GM12878 (cell line): Measurements from ENCODE around the gene EPHB1. TPM values are rescaled to one million over a fixed set of nuclear protein-coding genes. Genes with fewer than 3 reads are reported as not detected.

Experiments used
- ATAC-seq: fragments of 200-7000 bp; cut with Tn5 transposase; 3 replicates; pipeline ENCODE4 v1.9.1; 2020; ENCODE audit warnings: mild to moderate bottlenecking, moderate library complexity
- BruUV-seq: library from RNA; stranded (reverse); fragments of 400-500 nt; replicated peaks from 2 replicates; lab custom pipeline; 2021; lab: Mats Ljungman, UMichigan
- CTCF ChIA-PET: fragments of 300-600 bp; sonication (Branson Sonifier 250); formaldehyde crosslinking; extraction: SDS; loops from one replicate; lab custom pipeline; 2021; ENCODE audit warnings: inconsistent platforms; lab: Yijun Ruan, JAX
- POLR2A ChIA-PET: fragments of 350-600 bp; formaldehyde crosslinking; extraction: SDS; loops from one replicate; lab custom pipeline; 2021; ENCODE audit warnings: inconsistent platforms; lab: Charles Lee
- RAD21 ChIA-PET: fragments of 300-600 bp; sonication (Branson Sonifier 250); formaldehyde crosslinking; loops from one replicate; lab custom pipeline; 2023; ENCODE audit warnings: antibody characterized with exemption; ENCODE audit not compliant: unreplicated experiment; lab: Charles Lee
- SMC1A ChIA-PET: fragments of 300-600 bp; sonication (Branson Sonifier 250); formaldehyde crosslinking; loops from one replicate; lab custom pipeline; 2023; ENCODE audit not compliant: unreplicated experiment, uncharacterized antibody; lab: Charles Lee
- DNase-seq: peaks from one replicate; pipeline ENCODE4 v3.0.0-alpha.2; 2011; ENCODE audit warnings: low read depth, low spot score
- FAIRE-seq: peaks from 3 replicates; lab custom pipeline; 2011; peaks lifted over from hg19 to GRCh38; lab: Jason Lieb, UNC
- H2AFZ ChIP-seq: 2 replicates; pipeline ENCODE4 v1.6.0; 2011; ENCODE audit warnings: low read depth, low read length, control low read depth; ENCODE audit not compliant: control insufficient read depth
- H3K27ac ChIP-seq: 2 replicates; pipeline ENCODE4 v1.5.1; 2011; ENCODE audit warnings: control low read depth; ENCODE audit not compliant: control insufficient read depth, insufficient read depth
- H3K27me3 ChIP-seq, 2 experiments: replicated peaks in 1 of 2; 2 replicates each; pipeline versions ENCODE4 v1.6.0 to v1.6.1; 2011; ENCODE audit warnings: low read length in 1 of 2; ENCODE audit not compliant: control insufficient read depth in 2 of 2, insufficient read depth in 2 of 2
- H3K36me3 ChIP-seq, 2 experiments: 2 replicates each; pipeline ENCODE4 v1.5.1; 2011; ENCODE audit warnings: low read length in 1 of 2; ENCODE audit not compliant: control insufficient read depth in 2 of 2, insufficient read depth in 2 of 2
- H3K4me1 ChIP-seq: 2 replicates; pipeline ENCODE4 v1.6.1; 2011; ENCODE audit warnings: mild to moderate bottlenecking, low read length, moderate library complexity, mixed read lengths; ENCODE audit not compliant: control insufficient read depth, insufficient read depth
- H3K4me2 ChIP-seq: 2 replicates; pipeline ENCODE4 v1.6.0; 2011; ENCODE audit warnings: control low read depth; ENCODE audit not compliant: control insufficient read depth, insufficient read depth
- H3K4me3 ChIP-seq: fragments of 200-600 bp; sonication (generic); 2 replicates; pipeline ENCODE4 v1.5.1; 2016
- H3K79me2 ChIP-seq: 2 replicates; pipeline ENCODE4 v1.6.0; 2011; ENCODE audit warnings: low read length; ENCODE audit not compliant: control insufficient read depth, insufficient read depth
- H3K9ac ChIP-seq: 2 replicates; pipeline ENCODE4 v1.8.0; 2011; ENCODE audit warnings: low read length, control low read depth, mixed read lengths; ENCODE audit not compliant: control insufficient read depth, insufficient read depth
- H3K9me3 ChIP-seq: replicated peaks from 3 replicates; pipeline ENCODE4 v1.5.1; 2011; ENCODE audit warnings: mild to moderate bottlenecking, low read length; ENCODE audit not compliant: control insufficient read depth, insufficient read depth
- H4K20me1 ChIP-seq: 2 replicates; pipeline ENCODE4 v1.6.0; 2011; ENCODE audit not compliant: control insufficient read depth, insufficient read depth
- BCLAF1 ChIP-seq: fragments of 450-650 bp; IDR thresholded peaks from 2 replicates; pipeline ENCODE4 v1.6.1; 2017; ENCODE audit warnings: antibody characterized with exemption, mild to moderate bottlenecking, moderate library complexity
- EED ChIP-seq: sonication (generic); IDR thresholded peaks from 2 replicates; pipeline ENCODE4 v1.6.1; 2016; ENCODE audit warnings: antibody characterized with exemption, low read depth
- IKZF2 ChIP-seq, 2 experiments: fragments of 450-650 bp; IDR thresholded peaks; 2 replicates each; pipeline ENCODE4 v1.6.1; 2017; ENCODE audit warnings: mild to moderate bottlenecking in 2 of 2, moderate library complexity in 2 of 2
- KLF5 ChIP-seq: fragments of 450-650 bp; IDR thresholded peaks from 2 replicates; pipeline ENCODE4 v1.6.1; 2014; ENCODE audit warnings: mild to moderate bottlenecking; ENCODE audit not compliant: partially characterized antibody
- LARP7 ChIP-seq: fragments of 450-650 bp; IDR thresholded peaks from 2 replicates; pipeline ENCODE4 v1.6.1; 2017; ENCODE audit warnings: mild to moderate bottlenecking
- MEF2A ChIP-seq: IDR thresholded peaks from 2 replicates; pipeline ENCODE4 v1.6.1; 2011; ENCODE audit warnings: low read depth, mild to moderate bottlenecking, low read length, moderate library complexity; ENCODE audit not compliant: insufficient read depth
- NFXL1 ChIP-seq: fragments of 450-650 bp; IDR thresholded peaks from 2 replicates; pipeline ENCODE4 v1.6.1; 2017; ENCODE audit warnings: antibody characterized with exemption, mild to moderate bottlenecking, borderline replicate concordance
- NFYB ChIP-seq: IDR thresholded peaks from 2 replicates; pipeline ENCODE4 v1.6.1; 2011; ENCODE audit warnings: low read depth, mild to moderate bottlenecking, low read length, improper control_type of control experiment, moderate library complexity; ENCODE audit not compliant: insufficient read depth
- PML ChIP-seq: IDR thresholded peaks from 2 replicates; pipeline ENCODE4 v1.6.1; 2012; ENCODE audit warnings: low read length, inconsistent platforms
- POLR2A ChIP-seq: IDR thresholded peaks from 2 replicates; pipeline ENCODE4 v1.6.1; 2011; ENCODE audit warnings: low read depth, mild to moderate bottlenecking, low read length
- POLR2AphosphoS5 ChIP-seq: IDR thresholded peaks from 2 replicates; pipeline ENCODE4 v1.6.1; 2011; ENCODE audit warnings: mild to moderate bottlenecking, low read length, inconsistent platforms
- POU2F2 ChIP-seq: IDR thresholded peaks from 3 replicates; pipeline ENCODE4 v1.6.1; 2011; ENCODE audit warnings: low read depth, mild to moderate bottlenecking, low read length, borderline replicate concordance
- SMC3 ChIP-seq: IDR thresholded peaks from 2 replicates; pipeline ENCODE4 v1.6.1; 2011; ENCODE audit warnings: low read length, improper control_type of control experiment, borderline replicate concordance
- ZNF207 ChIP-seq: fragments of 450-650 bp; IDR thresholded peaks from 2 replicates; pipeline ENCODE4 v1.6.1; 2014; ENCODE audit warnings: antibody characterized with exemption, mild to moderate bottlenecking, borderline replicate concordance
- WGBS: methylation state at CpG from one replicate; pipeline ENCODE4 v1.1.6; 2016; ENCODE audit warnings: low lambda C conversion rate; ENCODE audit not compliant: insufficient replicate concordance, insufficient coverage; ENCODE audit errors: missing lambda C conversion rate; 5-methylcytosine and 5-hydroxymethylcytosine counted together
- in situ Hi-C: fragments of 300-500 bp; cut with MboI; formaldehyde crosslinking; loops from 9 replicates; pipeline ENCODE4 v1.14.3; 2018; ENCODE audit warnings: mixed read lengths
- intact Hi-C: fragments of 100-400 bp; cut with micrococcal nuclease; formaldehyde crosslinking; loops from one replicate; pipeline ENCODE4 v1.14.2; 2022; ENCODE audit not compliant: unreplicated experiment
- polyA plus RNA-seq, 11 experiments: library from polyadenylated mRNA; depleted of rRNA in 4 of 11; unstranded in 6 of 11; stranded (reverse) in 5 of 11; fragments of >200 nt; fragmentation: Nextera tagmentation in 4 of 11; fragmentation: Illumina TruSeq in 1 of 11; extraction: Ambion mirVana in 4 of 11; extraction: Trizol in 1 of 11; gene quantifications; 1 replicate in 1 of 11; 2 replicates in 10 of 11; pipeline versions ENCODE4 v1.2.1 to v1.2.3, GENCODE V29; 2011 to 2016; ENCODE audit warnings: inconsistent platforms in 2 of 11, missing spikeins in 2 of 11, low read depth in 1 of 11
- total RNA-seq, 4 experiments: library from RNA; depleted of rRNA in 3 of 4; stranded (reverse); fragments of >200 nt in 3 of 4; fragmentation: Illumina TruSeq in 1 of 4; extraction: Trizol in 1 of 4; gene quantifications; 2 replicates each; pipeline versions ENCODE4 v1.2.1 to v1.2.3, GENCODE V29; 2013 to 2021
- TF ChIP-seq, protein P1 (sequence below): fragments of 450-650 bp; IDR thresholded peaks from 2 replicates; pipeline ENCODE4 v1.6.1; 2018; ENCODE audit warnings: borderline replicate concordance, mild to moderate bottlenecking; ENCODE audit not compliant: partially characterized antibody
- TF ChIP-seq, protein P2 (sequence below): IDR thresholded peaks from 2 replicates; pipeline ENCODE4 v1.6.1; 2012; ENCODE audit warnings: low read length, inconsistent platforms

EPHB1 gene
- total and polyA plus RNA-seq, 10 of the 15 experiments (the other 5 are each of a cell fraction or from before 2014, with no cell fraction given): 0.33 to 23.8 (median 1.2) TPM

DNA sequence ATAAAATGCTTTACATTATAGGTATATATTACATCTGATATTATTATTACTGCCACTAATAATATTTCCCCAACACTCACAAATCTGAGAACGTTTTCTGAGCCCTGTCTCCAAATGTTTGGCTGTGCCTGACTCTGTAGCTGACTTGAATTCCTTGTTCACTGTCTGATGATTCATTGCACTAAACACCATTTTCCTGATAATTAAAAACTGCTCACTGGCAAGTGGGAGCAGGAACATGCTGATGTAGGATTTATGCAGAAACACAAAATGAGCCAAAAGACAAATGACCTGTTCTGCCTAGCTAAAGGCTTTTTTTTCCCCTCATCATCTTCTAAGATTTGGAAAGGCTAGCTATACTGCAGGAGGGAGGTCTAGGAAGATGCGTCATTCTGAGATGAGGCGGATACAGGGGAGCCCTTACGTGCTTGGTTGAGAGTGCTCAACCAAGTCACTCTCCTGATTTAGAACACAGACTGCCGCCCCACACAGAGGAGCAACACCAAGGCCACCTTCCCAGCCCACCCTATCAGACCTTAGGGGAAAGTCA, 380.7 kb downstream of the EPHB1 start (continued):
- TF ChIP-seq, protein P1, sequence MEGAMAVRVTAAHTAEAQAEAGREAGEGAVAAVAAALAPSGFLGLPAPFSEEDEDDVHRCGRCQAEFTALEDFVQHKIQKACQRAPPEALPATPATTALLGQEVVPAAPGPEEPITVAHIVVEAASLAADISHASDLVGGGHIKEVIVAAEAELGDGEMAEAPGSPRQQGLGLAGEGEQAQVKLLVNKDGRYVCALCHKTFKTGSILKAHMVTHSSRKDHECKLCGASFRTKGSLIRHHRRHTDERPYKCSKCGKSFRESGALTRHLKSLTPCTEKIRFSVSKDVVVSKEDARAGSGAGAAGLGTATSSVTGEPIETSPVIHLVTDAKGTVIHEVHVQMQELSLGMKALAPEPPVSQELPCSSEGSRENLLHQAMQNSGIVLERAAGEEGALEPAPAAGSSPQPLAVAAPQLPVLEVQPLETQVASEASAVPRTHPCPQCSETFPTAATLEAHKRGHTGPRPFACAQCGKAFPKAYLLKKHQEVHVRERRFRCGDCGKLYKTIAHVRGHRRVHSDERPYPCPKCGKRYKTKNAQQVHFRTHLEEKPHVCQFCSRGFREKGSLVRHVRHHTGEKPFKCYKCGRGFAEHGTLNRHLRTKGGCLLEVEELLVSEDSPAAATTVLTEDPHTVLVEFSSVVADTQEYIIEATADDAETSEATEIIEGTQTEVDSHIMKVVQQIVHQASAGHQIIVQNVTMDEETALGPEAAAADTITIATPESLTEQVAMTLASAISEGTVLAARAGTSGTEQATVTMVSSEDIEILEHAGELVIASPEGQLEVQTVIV: no peak
- TF ChIP-seq PML (no peak), POLR2AphosphoS5 (no peak), IKZF2 (IDR thresholded peaks at IDR 0.05) (no peak), POLR2A (no peak)

GRCh38 chr3:135176881-135177280, 381.8 kb downstream of the EPHB1 start:
- Histone ChIP-seq H3K4me3 (no peak overlapping the region), H4K20me1 (no peaks in the 10 kb centered on the region), H3K27me3 (no peaks in the 10 kb centered on the region), H3K36me3 (peaks cover 0 to 2% of the 10 kb centered on the region in 2 experiments; a peak in 2 of 4 replicates), H3K9ac (no peak overlapping the region), H3K9me3 (no peaks in the 10 kb centered on the region), H3K79me2 (no peaks in the 10 kb centered on the region), H3K27ac (no peak overlapping the region), H2AFZ (no peak overlapping the region), H3K4me2 (no peak overlapping the region), H3K4me1 (no peaks in the 10 kb centered on the region)
- FAIRE-seq (no peak), ATAC-seq (no peak), DNase-seq (no peak)
- in situ Hi-C loops: no loop called here
- ChIA-PET POLR2A (no interaction called here), RAD21 (interaction anchor here (1.0 kb wide), 1 partner anchor 382 kb away, joined by 5 read pairs; the partner anchor contains the start of gene EPHB1), SMC1A (interaction anchor here (0.7 kb wide), 1 partner anchor 20 kb away, joined by 3 read pairs; no protein-coding TSS in a partner anchor), CTCF (interaction anchor here (1.2 kb wide), 1 partner anchor 61 kb away, joined by 3 read pairs; no protein-coding TSS in a partner anchor)
- WGBS: 32% methylated on average over 9 of the region's 9 CpGs
- intact Hi-C loops: no loop called here
- no TSS peak for BruUV-seq
- TF ChIP-seq POU2F2 (no peak), ZNF207 (no peak), LARP7 (no peak), NFXL1 (no peak), KLF5 (no peak), SMC3 (no peak), MEF2A (no peak), BCLAF1 (no peak), EED (no peak), NFYB (no peak)
- TF ChIP-seq, protein P2, sequence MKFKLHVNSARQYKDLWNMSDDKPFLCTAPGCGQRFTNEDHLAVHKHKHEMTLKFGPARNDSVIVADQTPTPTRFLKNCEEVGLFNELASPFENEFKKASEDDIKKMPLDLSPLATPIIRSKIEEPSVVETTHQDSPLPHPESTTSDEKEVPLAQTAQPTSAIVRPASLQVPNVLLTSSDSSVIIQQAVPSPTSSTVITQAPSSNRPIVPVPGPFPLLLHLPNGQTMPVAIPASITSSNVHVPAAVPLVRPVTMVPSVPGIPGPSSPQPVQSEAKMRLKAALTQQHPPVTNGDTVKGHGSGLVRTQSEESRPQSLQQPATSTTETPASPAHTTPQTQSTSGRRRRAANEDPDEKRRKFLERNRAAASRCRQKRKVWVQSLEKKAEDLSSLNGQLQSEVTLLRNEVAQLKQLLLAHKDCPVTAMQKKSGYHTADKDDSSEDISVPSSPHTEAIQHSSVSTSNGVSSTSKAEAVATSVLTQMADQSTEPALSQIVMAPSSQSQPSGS: no peak
